Dedifferentiated amniotic fluid mesenchymal stem cell (primary cell): ENCODE measurements around the gene IER3IP1.
"Not testable (repeated sequence)": the region's sequence is repeated elsewhere in the genome, so short reads cannot be mapped to it uniquely, and the experiment has no call there.

ENCODE experiments used
- DNase-seq: peaks from one replicate; pipeline ENCODE4 v3.0.0-alpha.2; 2016; ENCODE audit errors: extremely low spot score

The IER3IP1 gene, protein sequence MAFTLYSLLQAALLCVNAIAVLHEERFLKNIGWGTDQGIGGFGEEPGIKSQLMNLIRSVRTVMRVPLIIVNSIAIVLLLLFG

DNA sequence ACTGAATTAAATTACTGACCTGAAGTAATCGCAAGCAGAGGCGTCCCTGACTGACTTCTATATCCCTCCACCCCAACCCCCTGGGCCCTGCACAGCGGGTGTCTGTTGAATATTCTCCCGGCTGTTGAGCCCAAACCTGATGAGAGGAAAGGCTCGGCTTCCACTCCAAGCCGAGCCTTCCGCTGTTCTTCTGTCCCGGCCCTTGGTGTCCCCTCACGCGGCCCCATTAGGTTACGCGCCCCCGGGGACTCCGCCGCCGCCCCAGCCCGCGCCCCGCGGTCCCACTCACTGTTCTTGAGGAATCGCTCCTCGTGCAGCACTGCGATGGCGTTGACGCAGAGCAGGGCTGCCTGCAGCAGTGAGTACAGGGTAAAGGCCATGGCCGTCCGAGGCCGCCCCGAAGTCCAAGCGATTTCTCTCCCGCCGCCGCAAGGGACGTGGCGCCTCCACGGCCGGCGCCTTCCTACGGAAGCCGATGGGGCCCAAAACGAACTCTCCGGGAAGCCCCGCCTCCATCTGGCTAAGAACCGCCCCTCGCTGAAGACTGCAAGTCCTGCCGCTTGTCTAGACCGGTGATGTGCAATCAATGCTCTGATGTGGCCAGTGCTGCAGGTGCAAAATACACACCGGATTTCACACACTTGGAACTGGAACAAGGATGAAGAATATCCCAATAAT is at the start of gene IER3IP1:
TSS of gene IER3IP1 (minus strand) at position 467 of the 678 bp plus-strand sequence. CDS start at position 380, 87 bp downstream.
- DNase-seq = peak; percentile 86

DNA sequence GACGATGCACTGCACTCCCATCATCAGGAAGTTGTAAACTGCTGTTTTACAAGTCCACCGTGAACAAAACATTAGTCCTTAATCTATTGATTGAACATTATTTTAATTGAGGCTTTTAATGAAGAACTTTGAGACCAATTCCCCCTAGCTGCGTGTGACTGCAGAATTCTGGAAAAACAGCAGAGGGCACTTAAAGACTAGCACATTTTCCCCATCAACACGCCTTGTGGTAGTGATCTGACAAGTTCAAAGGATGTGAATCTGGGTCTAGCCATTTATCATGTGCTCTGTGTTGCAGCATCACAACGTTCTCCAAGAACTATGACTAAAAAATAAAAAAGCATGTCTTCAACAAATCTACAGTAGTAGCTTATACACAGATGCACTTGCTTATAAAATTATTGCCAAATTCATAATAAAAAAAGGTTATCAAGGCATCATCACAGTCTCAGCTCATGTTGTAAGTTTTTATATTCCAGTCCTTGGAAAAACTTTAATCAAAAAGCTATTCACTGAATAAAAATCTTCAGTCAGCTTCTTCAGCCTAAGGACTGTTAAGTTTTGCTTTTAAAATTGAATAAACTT is 39.5 kb upstream of the IER3IP1 start:
- peak; percentile 18 for DNase-seq

DNA sequence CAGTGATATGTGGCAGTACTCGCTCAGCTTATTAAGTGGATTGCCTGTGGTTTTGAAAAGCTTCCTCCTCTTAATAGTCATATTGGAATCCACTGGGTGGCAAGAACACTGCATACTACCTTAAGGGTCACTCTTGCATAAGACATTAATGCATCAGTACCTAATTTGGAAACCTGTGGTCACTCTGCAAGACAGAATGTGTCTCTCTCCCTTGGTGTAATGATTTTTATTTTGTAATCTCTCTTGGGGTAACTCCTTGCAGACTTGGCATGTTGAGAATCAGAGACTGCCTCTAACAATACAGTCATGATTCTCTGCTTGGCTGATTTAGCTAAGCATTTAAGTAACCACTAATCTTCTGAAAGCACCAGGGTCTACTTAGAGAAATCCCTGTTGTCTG is 33.0 kb upstream of the IER3IP1 start:
- DNase-seq = no peak

DNA sequence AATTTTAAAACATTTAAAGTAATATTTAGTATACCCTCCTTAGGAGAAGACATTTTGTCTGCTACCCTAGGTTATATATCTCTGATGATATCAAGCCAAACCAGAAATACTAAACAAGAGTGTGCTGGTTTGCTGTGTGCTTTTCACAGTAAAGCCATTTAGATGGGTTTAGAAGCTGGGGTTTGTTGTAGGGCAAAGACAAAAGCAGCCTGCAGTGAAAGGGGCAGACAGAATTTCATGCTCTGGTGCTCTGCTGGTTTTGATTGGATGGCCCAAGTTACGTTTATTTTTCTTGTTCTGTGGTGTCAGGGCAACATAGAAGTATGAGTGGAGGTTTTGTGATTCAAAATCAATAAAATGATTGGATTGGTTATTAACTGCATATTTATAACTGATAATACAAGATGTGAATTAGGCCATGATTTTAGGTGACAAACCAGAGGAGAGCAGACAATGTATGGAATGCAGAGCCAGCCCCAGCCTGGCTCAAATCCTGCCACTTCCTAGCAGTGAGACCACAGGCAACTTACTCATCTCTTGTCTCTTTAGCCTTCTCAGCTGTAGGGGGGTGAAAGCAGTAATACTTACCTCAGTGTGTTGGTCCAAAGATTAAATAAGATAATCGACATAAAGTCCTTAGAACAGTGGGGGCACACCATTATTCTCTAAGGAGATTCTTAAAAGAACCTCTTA is 30.9 kb upstream of the IER3IP1 start:
- DNase-seq = no peak

DNA sequence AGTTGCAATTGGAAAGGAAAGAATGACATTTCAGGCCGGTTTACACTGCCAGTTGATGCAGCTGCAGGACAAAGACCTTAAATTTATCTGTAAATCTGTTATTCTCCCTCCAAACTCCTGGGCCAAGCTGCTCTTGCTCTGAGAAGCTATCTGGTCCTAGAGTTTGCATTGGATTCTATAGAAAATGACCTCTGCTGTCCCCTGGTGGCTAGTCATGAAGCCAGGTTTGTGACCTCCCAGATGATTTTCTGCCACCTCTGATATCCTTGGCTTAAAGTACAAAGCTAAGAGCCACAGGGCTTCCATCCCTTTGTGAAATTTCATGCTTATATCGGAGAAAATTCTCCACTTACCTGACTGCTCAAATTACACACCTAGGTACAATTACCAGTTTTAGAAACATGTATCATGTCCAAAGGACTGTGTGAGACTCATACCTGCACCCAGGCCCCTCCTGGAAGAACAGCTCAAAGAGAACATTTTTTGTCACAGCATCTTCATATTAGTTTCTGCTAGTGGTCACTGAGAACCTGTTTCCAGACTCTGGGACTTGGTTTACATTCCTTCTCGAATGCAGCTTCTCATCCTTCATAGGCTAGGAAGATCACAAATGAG is 28.9 kb upstream of the IER3IP1 start:
- peak; percentile 18 for DNase-seq

DNA sequence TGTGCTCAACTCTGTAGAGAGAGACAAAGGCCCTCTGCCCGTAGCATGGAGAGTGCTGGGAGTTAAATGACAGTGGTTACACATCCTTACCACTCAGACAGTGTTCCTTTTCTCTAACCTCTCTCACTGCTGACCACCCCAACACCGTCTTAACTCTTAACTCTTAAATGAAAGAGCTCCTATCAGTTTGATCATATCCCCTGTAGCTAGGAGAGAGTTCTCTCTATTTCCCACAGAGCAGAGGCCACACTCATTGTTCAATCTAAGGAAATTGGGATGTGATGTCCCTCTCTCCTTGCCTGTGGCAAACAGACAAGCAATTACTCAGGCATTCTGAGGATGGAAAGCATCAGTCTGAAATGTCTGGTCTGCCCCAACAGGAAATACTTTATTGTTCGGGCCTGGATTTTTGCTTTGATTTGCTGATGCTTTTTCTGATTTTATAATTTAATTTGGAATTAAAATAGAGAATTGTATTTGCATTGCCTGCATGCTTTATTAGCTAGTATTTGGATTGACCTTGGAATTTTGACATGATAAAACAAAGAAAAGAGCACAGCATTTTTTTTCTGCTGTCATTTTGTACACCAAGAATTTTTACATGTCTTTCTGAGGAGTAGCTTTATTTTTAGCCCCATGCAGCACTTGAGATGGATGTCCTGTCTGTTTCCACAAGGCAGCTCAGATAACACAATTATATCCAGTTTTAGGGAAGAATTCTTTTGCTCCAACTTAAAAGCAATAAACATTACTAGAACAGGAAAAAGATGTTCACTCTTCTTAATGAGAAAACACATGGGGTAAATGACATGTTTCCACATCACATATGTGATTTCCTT is 27.7 kb upstream of the IER3IP1 start:
- DNase-seq = no peak

DNA sequence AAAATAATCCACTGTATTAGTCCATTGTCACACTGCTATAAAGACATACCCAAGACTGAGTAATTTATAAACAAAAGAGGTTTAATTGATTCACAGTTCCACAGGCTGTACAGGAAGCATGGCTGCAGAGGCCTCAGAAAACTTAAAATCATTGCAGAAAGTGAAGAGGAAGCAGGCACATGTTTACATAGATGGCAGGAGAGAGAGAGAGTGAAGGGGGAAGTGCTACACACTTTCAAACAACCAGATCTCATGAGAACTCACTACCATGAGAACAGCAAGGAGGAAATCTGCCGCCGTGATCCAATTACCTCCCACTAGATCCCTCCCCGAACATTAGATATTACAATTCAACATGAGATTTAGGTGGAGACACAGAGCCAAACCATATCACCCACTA is 19.8 kb upstream of the IER3IP1 start:
- DNase-seq = not testable (repeated sequence)

DNA sequence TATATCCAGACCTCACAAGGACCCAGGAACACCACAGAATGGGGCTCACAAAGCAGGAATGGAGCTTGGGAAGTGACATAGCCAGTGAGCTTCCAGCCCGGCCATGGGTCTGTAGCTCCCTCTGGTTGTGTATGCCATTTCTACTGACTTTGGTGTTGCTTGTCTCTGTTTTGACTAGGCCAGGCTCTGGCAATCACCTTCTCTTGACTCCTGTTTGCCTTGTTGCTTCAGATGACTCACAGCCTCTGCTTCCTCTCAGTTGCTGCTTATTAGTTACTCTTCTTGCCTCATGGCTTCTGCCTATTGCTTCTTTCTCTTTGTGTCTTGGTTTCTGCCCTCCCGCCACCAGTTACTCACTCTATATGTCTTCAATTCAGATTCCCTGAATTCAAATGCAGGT is 15.8 kb upstream of the IER3IP1 start:
- DNase-seq = no peak

DNA sequence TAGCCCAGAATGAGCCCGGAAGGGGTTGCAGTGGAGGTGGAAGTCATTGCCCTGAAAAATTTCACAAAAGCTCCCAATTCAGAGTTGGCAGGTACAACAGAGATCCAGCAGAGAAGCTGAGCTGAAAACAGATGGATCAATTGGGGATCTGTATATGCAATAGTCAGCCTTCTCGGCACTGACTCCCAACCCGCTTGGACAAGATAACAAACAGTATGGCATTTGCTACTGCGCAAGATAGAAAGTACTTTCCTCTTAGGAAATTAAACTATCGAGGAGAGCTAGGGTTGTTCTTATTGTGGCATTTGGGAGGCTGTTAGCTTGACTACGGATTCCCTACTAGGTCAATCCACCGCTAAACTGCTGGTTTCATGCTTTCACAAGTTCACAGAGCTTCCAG is 11.6 kb upstream of the IER3IP1 start:
- no peak for DNase-seq

DNA sequence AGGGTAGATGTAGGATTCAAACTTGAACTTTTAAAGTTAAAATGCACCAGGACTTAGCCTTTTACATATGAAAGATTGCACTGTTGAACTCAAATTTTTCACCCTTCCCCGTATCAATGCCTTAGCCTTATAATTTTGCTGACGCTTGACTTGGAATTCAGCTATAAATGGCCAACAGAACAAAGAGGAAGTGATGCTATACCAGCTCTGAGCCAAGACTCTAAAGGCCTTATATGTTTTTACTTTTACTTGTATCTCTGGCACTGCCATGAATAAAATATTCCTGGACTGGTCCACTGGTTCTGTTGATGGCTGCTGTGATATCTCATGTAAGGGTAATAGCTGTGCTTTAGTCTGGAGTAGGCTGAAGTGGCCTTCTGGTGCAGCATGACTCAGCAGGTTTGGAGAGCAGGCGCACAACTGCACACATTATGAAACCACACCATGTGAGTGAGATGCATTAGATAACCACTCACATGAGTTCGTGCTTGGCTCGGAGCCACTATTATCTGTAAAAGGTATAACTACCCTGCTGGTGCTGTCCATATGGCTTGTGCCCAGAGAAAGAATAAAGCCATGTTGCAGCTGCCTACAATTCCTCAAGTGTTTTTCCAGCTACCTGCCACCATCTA is 8.4 kb upstream of the IER3IP1 start:
- no peak for DNase-seq

DNA sequence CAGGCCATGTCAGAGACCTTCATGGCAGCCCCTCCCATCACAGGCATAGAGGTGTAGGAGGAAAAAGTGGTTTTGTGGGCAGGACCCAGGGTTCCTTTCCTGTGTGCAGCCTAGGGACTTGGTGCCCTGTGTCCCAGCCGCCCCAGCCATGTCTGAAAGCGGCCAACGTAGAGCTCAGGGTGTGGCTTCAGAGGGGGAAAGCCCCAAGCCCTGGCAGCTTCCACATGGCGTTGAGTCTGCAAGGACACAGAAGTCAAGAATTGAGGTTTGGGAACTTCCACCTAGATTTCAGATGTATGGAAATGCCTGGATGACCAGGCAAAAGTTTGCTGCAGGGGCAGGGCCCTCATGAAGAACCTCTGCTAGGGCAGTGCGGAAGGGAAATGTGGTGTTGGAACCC is 6.0 kb upstream of the IER3IP1 start:
- DNase-seq = not testable (repeated sequence)

DNA sequence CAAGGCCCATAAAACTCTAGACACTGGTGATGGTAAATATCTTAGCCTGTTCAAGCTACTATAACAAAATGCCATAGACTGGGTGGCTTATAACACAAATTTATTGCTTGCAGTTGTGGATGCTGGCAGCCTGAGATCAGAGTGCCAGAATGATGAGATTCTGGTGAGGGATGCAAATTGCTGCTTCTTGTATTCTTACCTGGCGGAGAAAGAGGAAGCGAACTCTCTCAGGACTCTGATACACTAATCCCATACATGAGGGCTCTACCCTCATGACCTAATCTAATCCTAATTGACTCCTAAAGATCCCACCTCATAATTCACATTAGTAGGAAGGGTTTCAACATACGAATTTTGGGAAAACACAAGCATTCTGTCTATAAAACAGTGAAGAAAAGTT is 4.6 kb upstream of the IER3IP1 start:
- no peak for DNase-seq

DNA sequence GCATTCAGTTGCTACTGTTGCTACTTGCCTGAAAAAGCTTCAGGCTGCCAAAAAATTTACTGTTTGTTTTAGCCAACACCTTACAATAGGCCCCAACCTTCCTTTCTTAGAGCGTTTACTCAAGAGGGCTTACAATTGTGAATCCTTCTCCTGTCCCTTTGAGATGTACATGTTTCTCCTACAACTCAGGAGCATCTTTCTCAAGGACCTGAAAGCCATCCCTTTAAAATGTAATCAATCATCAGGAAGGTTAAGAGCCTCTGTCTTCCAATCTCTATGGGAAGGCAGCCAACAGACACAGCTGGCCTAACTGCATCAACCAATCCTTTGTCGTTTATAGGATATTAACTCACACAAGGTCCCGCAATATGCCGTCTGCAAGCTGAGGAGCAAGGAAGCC is 3.4 kb upstream of the IER3IP1 start:
- DNase-seq = no peak

DNA sequence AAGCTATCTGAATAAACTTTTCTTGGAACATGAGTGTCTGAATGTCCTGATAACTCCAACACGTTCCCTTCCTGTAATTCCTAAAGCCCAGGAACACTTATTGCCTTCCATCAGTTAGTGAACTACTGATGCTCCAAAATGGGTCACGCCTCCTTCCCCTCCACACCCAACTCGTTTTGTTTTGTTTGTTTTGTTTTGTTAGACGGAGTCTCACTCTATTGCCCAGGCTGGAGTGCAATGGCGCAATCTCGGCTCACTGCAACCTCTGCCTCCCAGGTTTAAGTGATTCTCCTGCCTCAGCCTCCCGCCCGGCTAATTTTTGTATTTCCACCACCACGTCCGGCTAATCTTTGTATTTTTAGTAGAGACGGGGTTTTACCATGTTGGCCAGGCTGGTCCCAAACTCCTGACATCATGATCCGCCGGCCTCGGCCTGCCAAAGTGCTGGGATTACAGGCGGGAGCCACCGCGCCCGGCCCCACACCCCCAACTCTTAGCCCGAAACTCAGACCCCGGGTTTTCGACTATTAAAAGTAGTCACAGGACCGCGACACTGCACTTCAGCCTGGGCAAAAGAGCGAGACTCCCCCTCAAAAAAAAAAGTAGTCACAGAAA is 774 bp downstream of the IER3IP1 start:
- DNase-seq = no peak

DNA sequence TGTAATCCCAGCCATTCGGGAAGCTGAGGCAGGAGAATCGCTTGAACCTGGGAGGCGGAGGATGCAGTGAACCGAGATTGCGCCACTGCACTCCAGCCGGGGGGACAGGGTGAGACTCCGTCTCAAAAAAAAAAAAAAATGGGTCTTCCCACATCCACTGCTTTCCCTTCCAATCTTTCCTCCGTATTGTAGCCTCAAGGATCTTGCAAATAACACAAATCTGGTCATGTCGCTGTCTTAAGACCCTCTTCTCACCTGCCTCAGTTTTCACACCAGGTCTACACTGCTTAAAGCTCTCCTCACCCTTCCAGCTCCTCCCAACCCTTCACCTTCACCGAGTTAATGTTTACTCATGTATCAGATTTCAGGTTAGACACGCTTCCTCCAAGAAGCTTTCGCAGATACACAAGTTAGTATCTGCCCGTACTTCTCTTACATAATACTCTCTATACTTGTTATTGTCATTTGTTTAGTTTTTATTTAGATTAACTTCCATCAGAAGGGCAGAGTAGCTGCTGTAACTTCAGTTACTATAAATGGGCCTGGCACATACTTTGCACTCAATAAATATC is 1.5 kb downstream of the IER3IP1 start:
- no peak for DNase-seq

DNA sequence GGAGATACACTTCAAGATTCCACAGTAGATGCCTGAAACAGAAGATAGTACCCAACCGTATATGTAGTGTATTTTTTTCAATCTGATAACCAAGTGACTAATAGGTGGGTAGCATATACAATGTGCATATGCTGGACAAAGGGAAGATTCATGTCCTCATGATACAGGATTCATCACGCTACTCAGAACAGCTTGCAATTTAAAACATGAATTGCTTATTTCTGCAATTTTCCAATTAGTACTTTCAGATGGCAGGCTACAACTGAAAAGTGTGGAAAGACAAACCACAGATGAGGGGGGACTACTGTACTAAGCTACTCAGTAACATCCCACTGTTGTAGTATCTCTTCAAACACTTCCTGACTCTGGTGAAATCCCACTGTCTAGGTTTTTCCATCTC is 3.7 kb downstream of the IER3IP1 start:
- DNase-seq = no peak

DNA sequence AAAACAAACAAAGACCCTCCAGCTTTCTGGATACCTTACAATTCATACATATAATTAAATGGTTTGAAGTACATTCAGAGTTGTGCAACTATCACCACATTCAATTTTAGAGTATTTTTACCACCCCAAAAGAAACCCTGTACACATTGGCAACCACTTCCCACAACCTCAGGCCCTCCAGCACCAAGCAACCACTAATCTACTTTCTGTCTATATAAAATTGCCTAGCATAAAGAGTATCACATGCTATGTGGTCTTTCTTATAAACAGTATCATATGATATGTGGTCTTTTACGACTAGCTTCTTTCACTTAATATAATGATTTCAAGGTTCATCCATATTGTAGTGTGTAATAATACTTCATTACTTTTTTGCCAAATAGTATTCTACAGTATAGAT is 7.3 kb downstream of the IER3IP1 start:
- DNase-seq = no peak

DNA sequence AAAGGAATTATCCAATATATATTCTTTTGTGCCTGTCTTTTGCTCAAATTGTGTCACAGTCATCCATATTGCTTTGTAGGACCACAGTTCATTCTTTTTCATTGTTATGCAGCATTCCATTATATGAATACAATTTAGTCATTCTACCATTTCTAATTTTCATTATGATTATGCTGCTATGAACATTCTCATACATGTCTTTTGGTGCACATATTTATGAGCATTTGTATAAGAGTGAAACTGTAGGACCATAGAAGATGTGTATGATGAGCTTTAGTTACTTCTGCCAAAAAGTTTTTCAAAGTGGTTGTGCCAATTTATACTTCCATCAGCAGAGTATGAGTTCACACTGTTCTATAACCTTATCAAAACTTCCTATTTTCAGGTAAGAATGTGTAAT is 7.7 kb downstream of the IER3IP1 start:
- DNase-seq = no peak

DNA sequence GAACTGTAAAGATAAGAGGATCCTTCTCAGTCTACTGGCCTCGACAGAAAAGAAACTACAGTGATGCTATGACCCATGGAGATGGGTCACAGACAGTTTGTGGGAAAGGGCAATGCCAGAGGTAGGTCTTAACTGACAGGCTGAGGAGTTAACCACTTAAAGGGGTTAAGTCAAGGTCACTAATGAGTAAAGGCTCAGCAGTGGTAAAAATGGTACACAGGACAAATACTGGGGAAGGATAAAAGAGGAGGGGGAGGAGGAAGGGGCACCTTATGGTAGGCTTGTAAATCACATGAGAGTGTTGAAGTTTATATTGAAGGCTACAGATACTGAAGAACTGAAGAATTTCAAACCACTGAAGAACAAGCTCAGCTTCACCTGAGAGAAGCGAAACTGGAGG is 9.9 kb downstream of the IER3IP1 start:
- no peak for DNase-seq

DNA sequence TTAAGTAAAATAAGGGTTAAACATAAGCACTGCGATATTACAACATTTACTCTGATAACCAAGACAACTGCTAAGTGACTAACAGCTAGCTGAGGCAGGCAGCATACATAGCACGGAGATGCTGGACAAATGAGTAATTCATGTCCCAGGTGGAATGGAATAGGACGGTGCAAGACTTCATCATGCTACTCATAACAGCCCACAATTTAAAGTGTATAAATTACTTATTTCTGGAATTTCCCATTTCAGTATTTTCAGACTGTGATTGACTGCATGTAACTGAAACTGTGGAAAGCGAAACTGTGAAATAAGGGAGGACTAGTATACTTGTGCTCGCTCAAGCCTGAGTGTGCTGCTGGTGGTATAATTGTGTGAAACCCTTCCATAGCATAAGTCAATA is 12.9 kb downstream of the IER3IP1 start:
- no peak for DNase-seq
